Tibial nerve (tissue), 4 donors: Measurements from ENCODE around the gene GALNT18. TPM values are rescaled to one million over a fixed set of nuclear protein-coding genes. Genes with fewer than 3 reads are reported as not detected.

Experiments
- DNase-seq, 2 donors: peaks; one replicate each; pipeline ENCODE4 v3.0.0-alpha.2; 2019; ENCODE audit warnings: low spot score in 2 of 2
- H3K27ac ChIP-seq, 4 donors: fragments of 200-600 bp; sonication (generic) in 3 of 4; one replicate each; pipeline ENCODE4 v1.5.1; 2017 to 2019; ENCODE audit warnings: mild to moderate bottlenecking in 1 of 4
- H3K27me3 ChIP-seq, 2 donors: fragments of 200-600 bp; sonication (generic) in 1 of 2; one replicate each; pipeline versions ENCODE4 v1.5.1 to v1.6.0; 2017 to 2019
- H3K36me3 ChIP-seq, 3 donors: fragments of 200-600 bp; sonication (generic); one replicate each; pipeline ENCODE4 v1.5.1; 2018 to 2019
- H3K4me1 ChIP-seq, 4 donors: fragments of 200-600 bp; sonication (generic) in 3 of 4; one replicate each; pipeline ENCODE4 v1.5.1; 2017 to 2019
- H3K4me3 ChIP-seq, 4 donors: fragments of 200-600 bp; sonication (generic) in 3 of 4; one replicate each; pipeline ENCODE4 v1.5.1; 2017 to 2019; ENCODE audit warnings: mild to moderate bottlenecking in 1 of 4, moderate library complexity in 1 of 4
- H3K9me3 ChIP-seq, 4 donors: fragments of 200-600 bp; sonication (generic) in 3 of 4; one replicate each; pipeline ENCODE4 v1.5.1; 2017 to 2019
- CTCF ChIP-seq, 5 experiments: fragments of 200-600 bp in 3 of 5; fragments of 450-650 bp in 2 of 5; sonication (generic) in 3 of 5; IDR thresholded peaks; one replicate each; pipeline ENCODE4 v1.5.1; 2016 to 2019; ENCODE audit warnings: antibody characterized with exemption in 5 of 5, mild to moderate bottlenecking in 3 of 5, moderate library complexity in 2 of 5
- EP300 ChIP-seq, 2 donors: sonication (generic); formaldehyde crosslinking; IDR thresholded peaks; one replicate each; pipeline ENCODE4 v1.6.1; 2017; ENCODE audit warnings: antibody characterized with exemption in 2 of 2, mild to moderate bottlenecking in 1 of 2
- POLR2A ChIP-seq, 2 donors: fragments of 450-650 bp; IDR thresholded peaks; one replicate each; pipeline ENCODE4 v1.6.1; 2017; ENCODE audit warnings: antibody characterized with exemption in 2 of 2, mild to moderate bottlenecking in 2 of 2, moderate library complexity in 2 of 2
- WGBS, 2 donors: methylation state at CpG; one replicate each; pipeline ENCODE4 v1.1.5; 2018; 5-methylcytosine and 5-hydroxymethylcytosine counted together
- total RNA-seq, 4 donors: library from RNA; depleted of rRNA; stranded (reverse); fragments of >200 nt; gene quantifications; one replicate each; pipeline ENCODE4 v1.1.0, GENCODE V29; 2016

The GALNT18 gene
- total RNA-seq, 4 donors from 2014 or later, result 11.3 to 32.4 (median 23.9) TPM

- 72 to 75% methylated on average over 11 of the region's 11 CpGs for WGBS, 2 donors
- H3K9me3 ChIP-seq, result no peaks in the 10 kb centered on the region
- no peak overlapping the region for H3K27ac ChIP-seq
- TF ChIP-seq CTCF (IDR thresholded peaks at IDR 0.05), result no peak
- TF ChIP-seq EP300 (IDR thresholded peaks at IDR 0.05), result no peak
- TF ChIP-seq POLR2A (IDR thresholded peaks at IDR 0.05), result no peak
- no peaks in the 10 kb centered on the region for H3K4me1 ChIP-seq
- H3K36me3 ChIP-seq, result no peaks in the 10 kb centered on the region
- no peak overlapping the region for H3K4me3 ChIP-seq
- DNase-seq, result no peak
- no peaks in the 10 kb centered on the region for H3K27me3 ChIP-seq
These were observed 341.7 kb downstream of the GALNT18 start for GRCh38 chr11:11279956-11280689.

GRCh38 chr11:11272254-11272653 lies 349.6 kb downstream of the GALNT18 start:
- no peak overlapping the region for H3K4me3 ChIP-seq
- no peak for TF ChIP-seq CTCF (IDR thresholded peaks at IDR 0.05)
- TF ChIP-seq EP300 (IDR thresholded peaks at IDR 0.05), result no peak
- no peak for TF ChIP-seq POLR2A (IDR thresholded peaks at IDR 0.05)
- 96 to 97% methylated on average over 1 of the region's 1 CpG for WGBS, 2 donors

GRCh38 chr11:11270236-11270775 lies 351.5 kb downstream of the GALNT18 start:
- no peaks in the 10 kb centered on the region for H3K27me3 ChIP-seq
- H3K4me3 ChIP-seq, result no peak overlapping the region
- WGBS, 2 donors, result 88 to 95% methylated on average over 6 of the region's 6 CpGs
- TF ChIP-seq CTCF (IDR thresholded peaks at IDR 0.05) (no peak), EP300 (IDR thresholded peaks at IDR 0.05) (no peak), POLR2A (IDR thresholded peaks at IDR 0.05) (no peak)
- no peak for DNase-seq
- H3K9me3 ChIP-seq, result no peaks in the 10 kb centered on the region
- H3K36me3 ChIP-seq, result peaks cover 0 to 13% (median 0%) of the 10 kb centered on the region in 3 donors
- peaks cover 0 to 4% (median 0%) of the 10 kb centered on the region in 4 donors for H3K4me1 ChIP-seq
- no peak overlapping the region for H3K27ac ChIP-seq

More at GRCh38 chr11:11272254-11272653, 349.6 kb downstream of the GALNT18 start:
- H3K36me3 ChIP-seq, result peaks cover 0 to 13% (median 0%) of the 10 kb centered on the region in 3 donors
- no peaks in the 10 kb centered on the region for H3K27me3 ChIP-seq
- H3K4me1 ChIP-seq, result no peaks in the 10 kb centered on the region
- no peak overlapping the region for H3K27ac ChIP-seq
- no peaks in the 10 kb centered on the region for H3K9me3 ChIP-seq
- DNase-seq, result no peak

- H3K4me3 ChIP-seq, result no peak overlapping the region
- H3K36me3 ChIP-seq, result peaks cover 0 to 13% (median 0%) of the 10 kb centered on the region in 3 donors
- H3K4me1 ChIP-seq, result peaks cover 0 to 6% (median 2%) of the 10 kb centered on the region in 4 donors
- H3K9me3 ChIP-seq, result no peaks in the 10 kb centered on the region
- H3K27me3 ChIP-seq, result no peaks in the 10 kb centered on the region
- 87 to 89% methylated on average over 5 of the region's 5 CpGs for WGBS, 2 donors
- TF ChIP-seq CTCF (IDR thresholded peaks at IDR 0.05), result no peak
- TF ChIP-seq EP300 (IDR thresholded peaks at IDR 0.05), result no peak
- no peak overlapping the region for H3K27ac ChIP-seq
- no peak for DNase-seq
These were observed 353.1 kb downstream of the GALNT18 start for GRCh38 chr11:11268706-11269105.

- TF ChIP-seq CTCF (IDR thresholded peaks at IDR 0.05) (no peak), POLR2A (IDR thresholded peaks at IDR 0.05) (no peak), EP300 (IDR thresholded peaks at IDR 0.05) (no peak)
- DNase-seq, result no peak
- Histone ChIP-seq H3K4me3 (no peak overlapping the region), H3K9me3 (no peaks in the 10 kb centered on the region), H3K27me3 (no peaks in the 10 kb centered on the region), H3K4me1 (peaks cover 0 to 8% (median 2%) of the 10 kb centered on the region in 4 donors), H3K36me3 (peaks cover 0 to 13% (median 0%) of the 10 kb centered on the region in 3 donors), H3K27ac (no peak overlapping the region)
- 5 to 100% methylated on average over 1 of the region's 1 CpG for WGBS, 2 donors
These were observed 353.7 kb downstream of the GALNT18 start for GRCh38 chr11:11268119-11268518.
